ENCODE data around the gene PDZD2.

GRCh38 chr5:32159328-32160072 lies 520.6 kb downstream of the PDZD2 start:
- TF ChIP-seq CTCF (IDR thresholded peaks at IDR 0.05; ENCODE audit: low read depth, low read length, poor library complexity, severe bottlenecking), result no peak
- no peak for TF ChIP-seq EZH2phosphoT487 (IDR thresholded peaks at IDR 0.05; ENCODE audit: borderline replicate concordance, low read length)

All from DOHH2 (cell line).